Karpas-422 (cell line): ENCODE data around the gene CACNA1I. TPM values are rescaled to one million over a fixed set of nuclear protein-coding genes. Genes with fewer than 3 reads are reported as not detected.

Experiments
- DNase-seq: peaks from one replicate; pipeline ENCODE4 v3.0.0-alpha.2; 2015
- H2AFZ ChIP-seq: fragments of 200-600 bp; sonication (generic); 2 replicates; pipeline ENCODE4 v1.6.1; 2014; ENCODE audit warnings: antibody characterized with exemption, low read length, mixed read lengths
- H3K27ac ChIP-seq: fragments of 200-600 bp; sonication (generic); 2 replicates; pipeline ENCODE4 v1.5.1; 2014; ENCODE audit warnings: mild to moderate bottlenecking, low read length, moderate library complexity
- H3K27me3 ChIP-seq: fragments of 200-600 bp; sonication (generic); 2 replicates; pipeline ENCODE4 v1.6.1; 2014; ENCODE audit warnings: low read length, mixed read lengths
- H3K36me3 ChIP-seq: fragments of 200-600 bp; sonication (generic); 2 replicates; pipeline ENCODE4 v1.6.1; 2014; ENCODE audit warnings: low read length, mixed read lengths; ENCODE audit not compliant: insufficient read depth
- H3K4me1 ChIP-seq: fragments of 200-600 bp; sonication (generic); 2 replicates; pipeline ENCODE4 v1.6.1; 2014; ENCODE audit warnings: mild to moderate bottlenecking, low read length, mixed read lengths
- H3K4me2 ChIP-seq: fragments of 200-600 bp; sonication (generic); 2 replicates; pipeline ENCODE4 v1.6.1; 2014; ENCODE audit warnings: low read length, low read depth, mild to moderate bottlenecking; ENCODE audit not compliant: poor library complexity, severe bottlenecking
- H3K4me3 ChIP-seq: fragments of 200-600 bp; sonication (generic); 2 replicates; pipeline ENCODE4 v1.5.1; 2014; ENCODE audit warnings: mild to moderate bottlenecking, antibody characterized with exemption, low read length, mixed read lengths
- H3K79me2 ChIP-seq: fragments of 200-600 bp; sonication (generic); 2 replicates; pipeline ENCODE4 v1.6.1; 2014; ENCODE audit warnings: mild to moderate bottlenecking, low read length, mixed read lengths
- H3K9ac ChIP-seq: fragments of 200-600 bp; sonication (generic); 2 replicates; pipeline ENCODE4 v1.6.0; 2014; ENCODE audit warnings: low read length
- H3K9me2 ChIP-seq: fragments of 200-600 bp; sonication (generic), shearing (Covaris generic); replicated peaks from 2 replicates; pipeline ENCODE4 v1.6.0; 2014; ENCODE audit warnings: mild to moderate bottlenecking, low read length, moderate library complexity; ENCODE audit not compliant: insufficient read depth
- H3K9me3 ChIP-seq: fragments of 300-700, 200-600 bp; sonication (generic); 2 replicates; pipeline ENCODE4 v1.6.1; 2014; ENCODE audit warnings: low read length, mixed read lengths
- H4K20me1 ChIP-seq: fragments of 200-600 bp; sonication (generic); 2 replicates; pipeline ENCODE4 v1.6.1; 2014; ENCODE audit warnings: mild to moderate bottlenecking, antibody characterized with exemption, low read length, low read depth; ENCODE audit not compliant: insufficient read depth
- total RNA-seq: library from RNA; depleted of rRNA; stranded (reverse); fragments of >200 nt; shearing (Covaris generic); gene quantifications from 2 replicates; pipeline ENCODE4 v1.2.3, GENCODE V29; 2014; ENCODE audit warnings: low replicate concordance

The CACNA1I gene
- total RNA-seq, 1 experiment from 2014 or later: not detected

- DNase-seq: no peak
- Histone ChIP-seq H3K9ac (no peak overlapping the region), H2AFZ (no peak overlapping the region), H3K4me2 (no peak overlapping the region), H3K27me3 (no peaks in the 10 kb centered on the region), H3K9me2 (no peaks in the 10 kb centered on the region), H4K20me1 (peaks cover 3% of the 10 kb centered on the region; the same call in 1 of the 2 replicates), H3K9me3 (no peaks in the 10 kb centered on the region), H3K4me1 (no peaks in the 10 kb centered on the region), H3K27ac (no peak overlapping the region), H3K79me2 (no peaks in the 10 kb centered on the region), H3K36me3 (no peaks in the 10 kb centered on the region), H3K4me3 (no peak overlapping the region)
Observed at GRCh38 chr22:39686776-39687525, 116.4 kb downstream of the CACNA1I start.

- Histone ChIP-seq H3K4me1 (no peaks in the 10 kb centered on the region), H3K27ac (no peak overlapping the region), H3K4me2 (no peak overlapping the region), H4K20me1 (peaks cover 3% of the 10 kb centered on the region; the same call in 1 of the 2 replicates), H3K9me3 (no peaks in the 10 kb centered on the region), H3K79me2 (no peaks in the 10 kb centered on the region), H3K36me3 (no peaks in the 10 kb centered on the region), H3K9ac (no peak overlapping the region), H3K27me3 (no peaks in the 10 kb centered on the region), H2AFZ (no peak overlapping the region), H3K9me2 (no peaks in the 10 kb centered on the region), H3K4me3 (no peak overlapping the region)
- no peak for DNase-seq
Observed at GRCh38 chr22:39688186-39688785, 117.7 kb downstream of the CACNA1I start.

DNA sequence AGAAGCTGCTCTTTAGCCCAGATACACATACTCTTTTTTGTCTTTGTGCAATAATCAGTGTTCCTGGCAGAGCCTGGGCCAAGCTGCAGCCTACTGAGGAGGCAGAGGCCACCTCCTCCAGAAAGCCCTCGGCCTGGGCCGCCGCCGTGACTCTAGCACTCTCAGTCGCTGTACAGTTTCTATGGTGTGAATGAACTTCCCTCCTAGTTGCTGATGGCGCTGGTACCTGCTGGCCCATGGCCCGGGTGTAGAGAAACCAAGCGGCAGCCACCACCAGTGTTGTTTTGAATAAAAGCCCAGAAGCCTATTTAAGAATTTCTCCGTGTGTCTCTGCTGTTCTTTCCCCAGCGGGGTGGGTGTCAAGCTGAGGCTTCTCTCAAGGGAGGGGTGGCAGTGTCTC is 118.9 kb downstream of the CACNA1I start:
- Histone ChIP-seq H3K9ac (no peak overlapping the region), H3K36me3 (no peaks in the 10 kb centered on the region), H3K9me3 (no peaks in the 10 kb centered on the region)

DNA sequence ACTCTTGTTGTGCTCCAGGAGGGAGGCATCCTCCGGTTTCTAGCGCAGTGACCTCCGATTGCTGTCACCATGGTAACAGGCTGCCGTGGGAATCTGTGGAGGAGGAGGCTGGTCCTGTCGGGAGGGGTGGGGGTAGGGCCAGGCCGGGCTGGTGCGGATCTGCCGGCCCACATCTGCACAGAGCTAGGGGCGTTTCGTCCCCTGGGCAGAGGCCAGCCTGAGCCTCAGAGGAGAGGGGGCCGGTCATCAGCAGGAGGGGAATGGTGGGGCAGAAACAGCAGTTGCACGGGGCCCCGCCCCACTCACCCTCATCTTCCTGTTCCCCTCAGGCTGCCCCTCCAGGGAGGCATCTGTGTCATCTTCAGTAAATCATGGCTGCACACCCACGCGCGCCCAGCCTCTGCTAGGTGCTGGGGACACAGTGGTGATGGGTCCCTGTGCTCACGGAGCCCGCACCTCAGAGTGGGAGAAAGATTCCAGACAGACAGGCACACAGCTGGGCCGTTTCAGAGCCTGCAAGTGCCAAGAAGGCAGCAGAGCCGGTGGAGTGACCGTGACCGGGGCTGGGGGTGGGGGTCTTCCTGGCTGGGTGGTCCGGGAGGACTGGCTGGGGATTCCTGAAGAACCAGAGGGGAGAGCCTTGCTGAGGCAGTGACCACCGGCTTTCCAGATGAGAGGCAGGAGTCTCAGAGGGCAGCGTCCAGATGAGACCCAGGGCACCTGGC is 120.5 kb downstream of the CACNA1I start:
- Histone ChIP-seq H3K4me1 (no peaks in the 10 kb centered on the region), H3K4me3 (no peak overlapping the region), H3K4me2 (no peak overlapping the region), H3K9ac (no peak overlapping the region), H3K79me2 (no peaks in the 10 kb centered on the region), H2AFZ (no peak overlapping the region), H3K9me3 (no peaks in the 10 kb centered on the region), H3K27ac (no peak overlapping the region), H4K20me1 (peaks cover 3% of the 10 kb centered on the region; the same call in 1 of the 2 replicates), H3K27me3 (no peaks in the 10 kb centered on the region), H3K9me2 (no peaks in the 10 kb centered on the region), H3K36me3 (no peaks in the 10 kb centered on the region)
- DNase-seq: no peak

More for the DNA sequence above, 118.9 kb downstream of the CACNA1I start:
- H2AFZ ChIP-seq: no peak overlapping the region
- peaks cover 3% of the 10 kb centered on the region; the same call in 1 of the 2 replicates for H4K20me1 ChIP-seq
- H3K4me1 ChIP-seq: no peaks in the 10 kb centered on the region
- no peak overlapping the region for H3K4me3 ChIP-seq
- H3K9me2 ChIP-seq: no peaks in the 10 kb centered on the region
- no peak overlapping the region for H3K27ac ChIP-seq
- no peaks in the 10 kb centered on the region for H3K27me3 ChIP-seq
- no peak for DNase-seq
- H3K79me2 ChIP-seq: no peaks in the 10 kb centered on the region
- H3K4me2 ChIP-seq: no peak overlapping the region

DNA sequence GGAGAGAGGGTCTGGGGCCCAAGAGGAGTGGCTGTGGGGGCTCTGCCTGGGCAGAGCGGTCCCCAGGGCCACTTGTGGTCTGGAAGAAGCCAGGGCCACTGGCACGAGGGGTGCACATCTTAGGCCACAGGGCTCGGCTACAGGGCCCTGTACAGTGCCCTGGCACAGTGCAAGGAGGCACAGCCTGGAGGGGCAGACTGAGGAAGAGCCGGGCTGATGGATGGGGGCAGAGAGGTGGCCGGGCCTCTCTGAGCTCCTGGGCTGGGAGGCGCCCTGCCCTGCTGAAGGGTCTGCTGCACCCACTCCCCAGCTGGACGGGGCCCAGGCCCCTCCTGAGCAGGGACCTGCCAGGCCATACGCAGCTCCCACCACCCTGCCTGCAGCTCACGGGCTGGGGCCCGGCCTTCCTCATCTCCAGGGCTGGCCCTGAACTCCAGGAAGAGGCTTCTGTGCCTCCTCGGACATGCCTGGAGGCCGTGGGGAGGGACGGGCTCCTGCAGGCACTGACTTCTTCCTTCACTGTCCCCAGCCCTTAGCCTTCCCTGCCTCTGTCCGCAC is 123.5 kb downstream of the CACNA1I start:
- Histone ChIP-seq H3K9ac (no peak overlapping the region), H3K4me1 (no peaks in the 10 kb centered on the region), H3K27me3 (no peaks in the 10 kb centered on the region), H3K4me2 (no peak overlapping the region), H3K9me2 (no peaks in the 10 kb centered on the region), H3K36me3 (no peaks in the 10 kb centered on the region), H2AFZ (no peak overlapping the region), H3K4me3 (no peak overlapping the region), H4K20me1 (no peaks in the 10 kb centered on the region), H3K9me3 (no peaks in the 10 kb centered on the region), H3K27ac (no peak overlapping the region), H3K79me2 (no peaks in the 10 kb centered on the region)
- DNase-seq: no peak

DNA sequence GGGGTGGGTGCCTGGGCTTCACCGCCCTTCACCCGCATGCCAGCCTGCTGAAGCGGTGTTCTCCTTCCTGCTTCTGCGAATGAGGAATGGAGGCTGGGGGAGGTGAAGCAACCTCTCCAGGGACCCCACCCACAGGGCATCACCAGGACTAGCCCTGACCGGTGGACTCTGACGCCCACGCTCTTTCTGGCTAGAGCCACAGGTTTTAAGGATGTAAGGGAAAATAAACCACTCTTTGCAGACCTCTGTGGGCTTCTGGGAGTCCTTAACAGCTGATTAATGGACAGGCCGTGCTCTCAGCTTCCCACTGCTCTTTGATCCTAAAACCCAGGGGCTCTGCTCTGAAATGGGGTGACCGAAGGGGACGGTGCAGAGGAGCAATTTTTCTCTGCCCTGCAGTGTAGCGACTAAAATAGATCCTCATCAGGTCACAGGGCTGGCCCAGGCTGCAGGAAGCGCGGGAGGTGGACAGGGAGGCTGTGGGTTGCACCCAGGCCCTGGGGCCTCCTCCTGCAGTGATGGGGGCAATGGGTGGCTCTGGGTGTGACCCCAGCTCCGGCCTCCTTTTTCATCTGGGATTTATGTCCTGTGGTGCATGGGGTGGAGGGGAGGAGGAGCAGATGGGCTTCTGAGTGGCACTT is 127.4 kb downstream of the CACNA1I start:
- no peak for DNase-seq
- H3K9me3 ChIP-seq: no peaks in the 10 kb centered on the region
- no peaks in the 10 kb centered on the region for H3K27me3 ChIP-seq
- no peak overlapping the region for H3K27ac ChIP-seq
- no peak overlapping the region for H2AFZ ChIP-seq
- H3K4me1 ChIP-seq: no peaks in the 10 kb centered on the region
- no peaks in the 10 kb centered on the region for H3K79me2 ChIP-seq
- H3K9me2 ChIP-seq: no peaks in the 10 kb centered on the region
- no peak overlapping the region for H3K4me2 ChIP-seq
- no peak overlapping the region for H3K9ac ChIP-seq
- H3K4me3 ChIP-seq: no peak overlapping the region
- H3K36me3 ChIP-seq: no peaks in the 10 kb centered on the region
- H4K20me1 ChIP-seq: peaks cover 6% of the 10 kb centered on the region; the same call in 1 of the 2 replicates

DNA sequence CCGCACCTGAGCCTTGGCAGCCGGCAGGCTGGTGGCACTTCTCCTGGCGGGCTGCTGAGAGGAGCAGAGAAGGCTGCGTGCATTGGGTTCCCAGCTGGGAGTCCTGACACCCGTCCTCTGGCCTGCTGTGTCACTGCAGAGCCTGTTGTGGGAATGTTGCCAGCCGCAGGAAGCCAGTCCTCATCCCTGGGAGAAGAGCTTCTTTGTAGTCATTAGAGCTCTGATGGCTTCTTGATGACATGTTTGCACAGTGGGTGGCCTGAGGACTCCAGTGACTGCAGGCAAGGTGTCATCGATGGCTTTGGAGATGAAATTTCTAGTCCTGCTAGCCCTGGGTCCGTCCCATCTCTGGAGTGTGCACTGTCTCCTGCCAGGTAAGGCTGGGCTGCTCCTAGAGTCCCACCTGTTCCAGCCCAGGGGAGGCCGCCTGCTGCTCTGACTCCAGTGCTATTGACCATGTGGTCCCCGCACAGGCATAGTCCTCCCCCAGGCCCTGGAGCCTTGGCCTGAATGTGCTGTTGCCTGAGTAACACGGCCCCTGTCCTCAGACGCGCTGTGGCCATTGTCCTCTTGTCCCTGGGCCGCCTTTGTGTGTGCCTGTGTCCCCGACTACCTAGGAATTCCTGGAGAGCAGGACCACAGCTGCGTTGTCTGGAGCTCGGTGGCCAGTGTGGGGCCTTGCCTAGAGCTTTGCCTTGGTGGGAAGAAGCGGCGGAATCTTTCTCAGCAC is 129.2 kb downstream of the CACNA1I start:
- no peak overlapping the region for H3K27ac ChIP-seq
- no peak overlapping the region for H3K4me3 ChIP-seq
- H3K9me3 ChIP-seq: no peaks in the 10 kb centered on the region
- H3K27me3 ChIP-seq: no peaks in the 10 kb centered on the region
- no peaks in the 10 kb centered on the region for H3K79me2 ChIP-seq
- no peaks in the 10 kb centered on the region for H3K4me1 ChIP-seq
- no peak overlapping the region for H3K9ac ChIP-seq
- H3K36me3 ChIP-seq: no peaks in the 10 kb centered on the region
- no peaks in the 10 kb centered on the region for H3K9me2 ChIP-seq
- peaks cover 6% of the 10 kb centered on the region; the same call in 1 of the 2 replicates for H4K20me1 ChIP-seq
- H3K4me2 ChIP-seq: no peak overlapping the region
- no peak overlapping the region for H2AFZ ChIP-seq
- no peak for DNase-seq
